GM12878 (cell line): ENCODE results near the gene LYRM4.

Experiments
- CHD2 ChIP-seq: IDR thresholded peaks from 2 replicates; pipeline ENCODE4 v1.6.1; 2011; ENCODE audit warnings: low read depth, low read length, improper control_type of control experiment, borderline replicate concordance
- CTCF ChIP-seq, 3 experiments: IDR thresholded peaks in 2 of 3; conservative IDR thresholded peaks in 1 of 3; 2 replicates each; pipeline ENCODE4 v1.5.1; 2011; ENCODE audit warnings: low read depth in 3 of 3, low read length in 3 of 3, mild to moderate bottlenecking in 3 of 3, control low read depth in 2 of 3, moderate library complexity in 2 of 3, inconsistent platforms in 1 of 3, mixed read lengths in 1 of 3; ENCODE audit not compliant: control insufficient read depth in 2 of 3, insufficient read depth in 1 of 3; ENCODE audit errors: extremely low read depth in 1 of 3
- EZH2 ChIP-seq: IDR thresholded peaks from 2 replicates; pipeline ENCODE4 v1.6.1; 2012; ENCODE audit warnings: low read depth, mild to moderate bottlenecking, control low read depth, inconsistent platforms, low read length, borderline replicate concordance; ENCODE audit not compliant: control insufficient read depth
- JUND ChIP-seq: IDR thresholded peaks from 2 replicates; pipeline ENCODE4 v1.6.1; 2012; ENCODE audit warnings: low read depth, mild to moderate bottlenecking, low read length, improper control_type of control experiment, moderate library complexity
- STAT1 ChIP-seq: fragments of 450-650 bp; conservative IDR thresholded peaks from 2 replicates; pipeline ENCODE4 v1.6.1; 2014; ENCODE audit warnings: antibody characterized with exemption, mild to moderate bottlenecking
- TAF1 ChIP-seq: IDR thresholded peaks from 2 replicates; pipeline ENCODE4 v1.6.1; 2011; ENCODE audit warnings: mild to moderate bottlenecking, low read depth, low read length, borderline replicate concordance
- TF ChIP-seq, protein P1 (sequence below): IDR thresholded peaks from 2 replicates; pipeline ENCODE4 v1.6.1; 2012; ENCODE audit warnings: mild to moderate bottlenecking, low read depth, low read length

- TF ChIP-seq, protein P1, sequence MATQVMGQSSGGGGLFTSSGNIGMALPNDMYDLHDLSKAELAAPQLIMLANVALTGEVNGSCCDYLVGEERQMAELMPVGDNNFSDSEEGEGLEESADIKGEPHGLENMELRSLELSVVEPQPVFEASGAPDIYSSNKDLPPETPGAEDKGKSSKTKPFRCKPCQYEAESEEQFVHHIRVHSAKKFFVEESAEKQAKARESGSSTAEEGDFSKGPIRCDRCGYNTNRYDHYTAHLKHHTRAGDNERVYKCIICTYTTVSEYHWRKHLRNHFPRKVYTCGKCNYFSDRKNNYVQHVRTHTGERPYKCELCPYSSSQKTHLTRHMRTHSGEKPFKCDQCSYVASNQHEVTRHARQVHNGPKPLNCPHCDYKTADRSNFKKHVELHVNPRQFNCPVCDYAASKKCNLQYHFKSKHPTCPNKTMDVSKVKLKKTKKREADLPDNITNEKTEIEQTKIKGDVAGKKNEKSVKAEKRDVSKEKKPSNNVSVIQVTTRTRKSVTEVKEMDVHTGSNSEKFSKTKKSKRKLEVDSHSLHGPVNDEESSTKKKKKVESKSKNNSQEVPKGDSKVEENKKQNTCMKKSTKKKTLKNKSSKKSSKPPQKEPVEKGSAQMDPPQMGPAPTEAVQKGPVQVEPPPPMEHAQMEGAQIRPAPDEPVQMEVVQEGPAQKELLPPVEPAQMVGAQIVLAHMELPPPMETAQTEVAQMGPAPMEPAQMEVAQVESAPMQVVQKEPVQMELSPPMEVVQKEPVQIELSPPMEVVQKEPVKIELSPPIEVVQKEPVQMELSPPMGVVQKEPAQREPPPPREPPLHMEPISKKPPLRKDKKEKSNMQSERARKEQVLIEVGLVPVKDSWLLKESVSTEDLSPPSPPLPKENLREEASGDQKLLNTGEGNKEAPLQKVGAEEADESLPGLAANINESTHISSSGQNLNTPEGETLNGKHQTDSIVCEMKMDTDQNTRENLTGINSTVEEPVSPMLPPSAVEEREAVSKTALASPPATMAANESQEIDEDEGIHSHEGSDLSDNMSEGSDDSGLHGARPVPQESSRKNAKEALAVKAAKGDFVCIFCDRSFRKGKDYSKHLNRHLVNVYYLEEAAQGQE: no peak
- no peak for TF ChIP-seq STAT1
- no peak for TF ChIP-seq CTCF (IDR thresholded peaks at IDR 0.05 in 2 of 3, conservative IDR thresholded peaks at IDR 0.05 in 1 of 3; ENCODE audit: control insufficient read depth in 2 of 3, extremely low read depth in 1 of 3, insufficient read depth in 1 of 3, low read depth in 3 of 3, low read length in 3 of 3)
- TF ChIP-seq EZH2: no peak
- no peak for TF ChIP-seq JUND
- TF ChIP-seq TAF1: no peak
- no peak for TF ChIP-seq CHD2
Observed at GRCh38 chr6:5100806-5101205, 159.9 kb downstream of the LYRM4 start.
